ENCODE measurements around the gene SMAP1.

SMAP1 gene

DNA sequence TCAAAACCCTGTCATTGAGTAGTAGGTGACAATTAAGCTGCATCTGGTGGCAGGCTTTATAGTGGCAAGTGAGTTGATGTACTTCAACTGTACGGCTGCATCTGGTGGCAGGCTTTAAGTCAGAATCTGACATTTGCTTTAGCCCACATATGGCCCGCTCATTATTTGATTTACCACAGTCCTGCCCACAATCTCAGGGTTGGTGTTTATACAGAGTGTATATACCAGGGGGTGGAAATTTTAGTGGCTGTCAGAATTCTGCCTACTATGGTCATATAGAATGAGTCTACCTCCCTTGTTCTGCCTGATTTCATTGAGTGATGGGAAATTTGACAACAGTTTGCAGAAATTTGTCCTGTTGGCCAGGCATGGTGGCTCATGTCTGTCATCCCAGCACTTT is 112.3 kb downstream of the SMAP1 start:
- CTCF ChIA-PET, result interaction anchor here (0.7 kb wide), 1 partner anchor 19 kb away, joined by 3 read pairs; no protein-coding TSS in a partner anchor
- Histone ChIP-seq H3K36me3 (ENCODE audit: control insufficient read depth in 2 of 2, insufficient read depth in 1 of 2, low read length in 2 of 2) (peaks cover 0 to 7% of the 10 kb centered on the region in 2 experiments; a peak in 2 of 3 replicates), H3K4me1 (ENCODE audit: control insufficient read depth, insufficient read depth, low read length) (no peaks in the 10 kb centered on the region)

GRCh38 chr6:70790483-70791224 is 123.0 kb downstream of the SMAP1 start:
- TF ChIP-seq, protein P1, sequence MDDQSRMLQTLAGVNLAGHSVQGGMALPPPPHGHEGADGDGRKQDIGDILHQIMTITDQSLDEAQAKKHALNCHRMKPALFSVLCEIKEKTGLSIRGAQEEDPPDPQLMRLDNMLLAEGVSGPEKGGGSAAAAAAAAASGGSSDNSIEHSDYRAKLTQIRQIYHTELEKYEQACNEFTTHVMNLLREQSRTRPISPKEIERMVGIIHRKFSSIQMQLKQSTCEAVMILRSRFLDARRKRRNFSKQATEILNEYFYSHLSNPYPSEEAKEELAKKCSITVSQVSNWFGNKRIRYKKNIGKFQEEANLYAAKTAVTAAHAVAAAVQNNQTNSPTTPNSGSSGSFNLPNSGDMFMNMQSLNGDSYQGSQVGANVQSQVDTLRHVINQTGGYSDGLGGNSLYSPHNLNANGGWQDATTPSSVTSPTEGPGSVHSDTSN (CRISPR knock-in tag; IDR thresholded peaks at IDR 0.05), result no peak
- TF ChIP-seq ZNF529 (tag by site-specific recombination; IDR thresholded peaks at IDR 0.05; ENCODE audit: insufficient replicate concordance) (no peak), ZNF391 (tag by site-specific recombination; IDR thresholded peaks at IDR 0.05; ENCODE audit: borderline replicate concordance, low read depth) (no peak), ZBTB1 (tag by site-specific recombination; IDR thresholded peaks at IDR 0.05) (no peak), ZNF24 (tag by site-specific recombination; IDR thresholded peaks at IDR 0.05) (no peak)
- Histone ChIP-seq H3K4me3 (ENCODE audit: low read depth, low read length) (no peak overlapping the region), H3K9me3 (ENCODE audit: control insufficient read depth, insufficient read depth, low read depth, low read length) (no peaks in the 10 kb centered on the region), H3K4me1 (ENCODE audit: control insufficient read depth, insufficient read depth, low read length) (no peaks in the 10 kb centered on the region), H3K27ac (ENCODE audit: extremely low read depth, low read depth, low read length) (no peak overlapping the region), H3K36me3 (ENCODE audit: control insufficient read depth in 2 of 2, insufficient read depth in 1 of 2, low read length in 2 of 2) (no peaks in the 10 kb centered on the region)
- POLR2A ChIA-PET, result no interaction called here
- CTCF ChIA-PET, result interaction anchor here (0.7 to 1.1 kb wide), 3 partner anchors 94 to 104 kb away, joined by 3 read pairs; no protein-coding TSS in a partner anchor

More for the DNA sequence above, 112.3 kb downstream of the SMAP1 start:
- H3K27ac ChIP-seq (ENCODE audit: extremely low read depth, low read depth, low read length), result no peak overlapping the region
- POLR2A ChIA-PET, result no interaction called here
- no peak for TF ChIP-seq MYNN (tag by site-specific recombination; IDR thresholded peaks at IDR 0.05; ENCODE audit: borderline replicate concordance)
- TF ChIP-seq ZIC2 (tag by site-specific recombination; IDR thresholded peaks at IDR 0.05), result no peak
- TF ChIP-seq ZNF423 (tag by site-specific recombination; IDR thresholded peaks at IDR 0.05), result no peak
- no peak for TF ChIP-seq ZNF23 (tag by site-specific recombination; IDR thresholded peaks at IDR 0.05; ENCODE audit: borderline replicate concordance)
- TF ChIP-seq ZNF549 (tag by site-specific recombination; IDR thresholded peaks at IDR 0.05), result no peak
- no peak for TF ChIP-seq ZNF157 (tag by site-specific recombination; IDR thresholded peaks at IDR 0.05)
- TF ChIP-seq SALL2 (tag by site-specific recombination; IDR thresholded peaks at IDR 0.05; ENCODE audit: borderline replicate concordance), result no peak
- no peak for TF ChIP-seq ZNF776 (tag by site-specific recombination; IDR thresholded peaks at IDR 0.05; ENCODE audit: borderline replicate concordance)
- TF ChIP-seq ZNF514 (tag by site-specific recombination; IDR thresholded peaks at IDR 0.05), result no peak
- H3K4me3 ChIP-seq (ENCODE audit: low read depth, low read length), result no peak overlapping the region
- no peaks in the 10 kb centered on the region for H3K9me3 ChIP-seq (ENCODE audit: control insufficient read depth, insufficient read depth, low read depth, low read length)

DNA sequence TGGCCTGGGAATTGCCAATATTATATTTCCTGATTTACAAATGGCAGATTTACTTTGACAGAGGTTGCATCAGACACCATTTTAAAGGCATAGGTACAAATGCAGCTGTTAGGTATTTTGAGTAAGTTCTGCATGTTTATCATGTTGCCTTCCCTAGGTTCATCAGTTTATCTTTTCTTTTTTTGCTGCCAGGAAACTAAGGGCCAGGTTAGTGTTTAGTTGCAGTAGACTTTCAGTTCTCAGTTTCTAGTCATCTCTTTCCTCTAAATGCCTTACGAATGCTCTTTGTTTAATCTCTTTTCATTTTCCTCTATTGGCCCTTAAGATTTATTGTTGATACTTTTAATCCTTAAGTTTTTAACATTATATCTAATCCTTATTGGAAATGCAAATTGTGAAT is 129.9 kb downstream of the SMAP1 start:
- H3K27ac ChIP-seq (ENCODE audit: extremely low read depth, low read depth, low read length), result no peak overlapping the region
- H3K4me1 ChIP-seq (ENCODE audit: control insufficient read depth, insufficient read depth, low read length), result no peaks in the 10 kb centered on the region
- H3K9me3 ChIP-seq (ENCODE audit: control insufficient read depth, insufficient read depth, low read depth, low read length), result no peaks in the 10 kb centered on the region
- CTCF ChIA-PET, result interaction anchor here (0.6 kb wide), 2 partner anchors 49 to 250 kb away, joined by 3 to 9 read pairs; no protein-coding TSS in a partner anchor
- H3K36me3 ChIP-seq (ENCODE audit: control insufficient read depth in 2 of 2, insufficient read depth in 1 of 2, low read length in 2 of 2), result no peaks in the 10 kb centered on the region
- H3K4me3 ChIP-seq (ENCODE audit: low read depth, low read length), result no peak overlapping the region
- TF ChIP-seq MYNN (tag by site-specific recombination; IDR thresholded peaks at IDR 0.05; ENCODE audit: borderline replicate concordance) (no peak), PRDM6 (tag by site-specific recombination; IDR thresholded peaks at IDR 0.05) (no peak), ZNF558 (tag by site-specific recombination; IDR thresholded peaks at IDR 0.05) (no peak), ZNF792 (tag by site-specific recombination; IDR thresholded peaks at IDR 0.05) (no peak), ZNF776 (tag by site-specific recombination; IDR thresholded peaks at IDR 0.05; ENCODE audit: borderline replicate concordance) (no peak), ZNF248 (tag by site-specific recombination; IDR thresholded peaks at IDR 0.05) (no peak), ZNF155 (tag by site-specific recombination; IDR thresholded peaks at IDR 0.05) (no peak), ZBTB48 (tag by site-specific recombination; IDR thresholded peaks at IDR 0.05) (no peak), OVOL3 (tag by site-specific recombination; IDR thresholded peaks at IDR 0.05) (no peak), TCF7L2 (IDR thresholded peaks at IDR 0.05; ENCODE audit: borderline replicate concordance, low read depth, low read length) (no peak), ZNF112 (tag by site-specific recombination; IDR thresholded peaks at IDR 0.05) (no peak), ZNF585B (tag by site-specific recombination; IDR thresholded peaks at IDR 0.05) (no peak), ZNF324 (tag by site-specific recombination; IDR thresholded peaks at IDR 0.05) (no peak), ZNF416 (tag by site-specific recombination; IDR thresholded peaks at IDR 0.05) (no peak)
- TF ChIP-seq, protein P2, sequence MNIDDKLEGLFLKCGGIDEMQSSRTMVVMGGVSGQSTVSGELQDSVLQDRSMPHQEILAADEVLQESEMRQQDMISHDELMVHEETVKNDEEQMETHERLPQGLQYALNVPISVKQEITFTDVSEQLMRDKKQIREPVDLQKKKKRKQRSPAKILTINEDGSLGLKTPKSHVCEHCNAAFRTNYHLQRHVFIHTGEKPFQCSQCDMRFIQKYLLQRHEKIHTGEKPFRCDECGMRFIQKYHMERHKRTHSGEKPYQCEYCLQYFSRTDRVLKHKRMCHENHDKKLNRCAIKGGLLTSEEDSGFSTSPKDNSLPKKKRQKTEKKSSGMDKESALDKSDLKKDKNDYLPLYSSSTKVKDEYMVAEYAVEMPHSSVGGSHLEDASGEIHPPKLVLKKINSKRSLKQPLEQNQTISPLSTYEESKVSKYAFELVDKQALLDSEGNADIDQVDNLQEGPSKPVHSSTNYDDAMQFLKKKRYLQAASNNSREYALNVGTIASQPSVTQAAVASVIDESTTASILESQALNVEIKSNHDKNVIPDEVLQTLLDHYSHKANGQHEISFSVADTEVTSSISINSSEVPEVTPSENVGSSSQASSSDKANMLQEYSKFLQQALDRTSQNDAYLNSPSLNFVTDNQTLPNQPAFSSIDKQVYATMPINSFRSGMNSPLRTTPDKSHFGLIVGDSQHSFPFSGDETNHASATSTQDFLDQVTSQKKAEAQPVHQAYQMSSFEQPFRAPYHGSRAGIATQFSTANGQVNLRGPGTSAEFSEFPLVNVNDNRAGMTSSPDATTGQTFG (tag by site-specific recombination; IDR thresholded peaks at IDR 0.05; ENCODE audit: borderline replicate concordance), result no peak
- POLR2A ChIA-PET, result no interaction called here
